H1 (cell line): ENCODE data around the gene PIGV.

ENCODE experiments used
- EGR1 ChIP-seq: IDR thresholded peaks from 2 replicates; pipeline ENCODE4 v1.6.1; 2011; ENCODE audit warnings: low read depth, low read length, borderline replicate concordance
- EP300 ChIP-seq, 2 experiments: IDR thresholded peaks; 1 replicate in 1 of 2; 2 replicates in 1 of 2; pipeline ENCODE4 v1.6.1; 2011 to 2012; ENCODE audit warnings: low read depth in 2 of 2, low read length in 2 of 2, mild to moderate bottlenecking in 2 of 2, borderline replicate concordance in 1 of 2, inconsistent platforms in 1 of 2, moderate library complexity in 1 of 2
- JUN ChIP-seq: IDR thresholded peaks from 2 replicates; pipeline ENCODE4 v1.6.1; 2011; ENCODE audit warnings: low read depth, mild to moderate bottlenecking, improper control_type of control experiment, low read length
- JUND ChIP-seq: IDR thresholded peaks from 2 replicates; pipeline ENCODE4 v1.6.1; 2011; ENCODE audit warnings: mild to moderate bottlenecking, improper control_type of control experiment, low read length
- KDM5A ChIP-seq: fragments of 200-600 bp; IDR thresholded peaks from 2 replicates; pipeline ENCODE4 v1.7.1; 2012; ENCODE audit warnings: mild to moderate bottlenecking, low read length, inconsistent platforms, mixed read lengths
- POLR2A ChIP-seq, 2 experiments: IDR thresholded peaks; 1 replicate in 1 of 2; 2 replicates in 1 of 2; pipeline ENCODE4 v1.6.1; 2011; ENCODE audit warnings: low read depth in 2 of 2, low read length in 2 of 2, mild to moderate bottlenecking in 2 of 2; ENCODE audit errors: control extremely low read depth in 1 of 2
- POLR2AphosphoS5 ChIP-seq: IDR thresholded peaks from 2 replicates; pipeline ENCODE4 v1.6.1; 2011; ENCODE audit warnings: low read depth, low read length
- TAF1 ChIP-seq: IDR thresholded peaks from 2 replicates; pipeline ENCODE4 v1.6.1; 2011; ENCODE audit warnings: mild to moderate bottlenecking, low read depth, low read length
- YY1 ChIP-seq: IDR thresholded peaks from 2 replicates; pipeline ENCODE4 v1.6.1; 2011; ENCODE audit warnings: low read depth, mild to moderate bottlenecking, low read length
- TF ChIP-seq, protein P1 (sequence below), 3 experiments: IDR thresholded peaks; 1 replicate in 2 of 3; 2 replicates in 1 of 3; pipeline versions ENCODE4 v1.5.1 to v1.6.1; 2011; ENCODE audit warnings: low read length in 3 of 3, mild to moderate bottlenecking in 3 of 3, inconsistent platforms in 2 of 3, low read depth in 1 of 3, moderate library complexity in 1 of 3; ENCODE audit not compliant: insufficient read depth in 1 of 3; ENCODE audit errors: control extremely low read depth in 1 of 3
- TF ChIP-seq, protein P2 (sequence below): IDR thresholded peaks from 2 replicates; pipeline ENCODE4 v1.6.1; 2011; ENCODE audit warnings: low read length, improper control_type of control experiment

DNA sequence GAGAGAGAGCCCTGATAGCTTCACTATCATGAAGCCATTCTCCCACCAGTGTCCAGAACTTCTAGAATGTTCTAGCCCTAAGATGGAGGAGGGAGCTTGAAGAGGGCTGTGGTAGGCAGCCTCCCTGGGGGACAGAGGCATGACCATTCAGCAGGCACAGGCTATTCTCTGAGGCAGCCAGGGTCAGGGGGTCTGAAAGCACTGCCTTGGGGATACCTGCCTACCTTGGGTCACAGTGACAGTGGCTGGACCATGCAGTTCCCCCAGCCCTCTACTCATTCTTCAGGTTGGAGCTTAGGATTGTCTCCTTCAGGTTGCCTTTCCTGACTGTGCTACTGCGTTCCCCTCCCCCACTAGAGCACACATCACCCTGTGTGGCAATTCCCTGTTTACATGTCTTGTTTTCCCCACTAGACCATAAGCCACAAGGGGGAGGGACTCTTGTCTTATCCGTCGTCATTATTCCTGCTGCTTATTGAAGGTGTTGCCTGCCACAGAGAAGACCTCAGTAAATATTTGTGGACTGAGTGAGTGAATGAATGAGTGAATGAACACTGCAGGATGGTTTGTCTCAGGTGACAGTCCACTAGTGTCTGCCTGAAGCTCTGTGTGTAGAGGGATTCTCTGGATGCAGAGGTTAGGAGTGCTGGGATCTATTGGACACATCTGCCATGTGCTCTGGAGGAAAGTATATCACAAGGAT lies 43.9 kb downstream of the PIGV start:
- TF ChIP-seq KDM5A (no peak), EP300 (IDR thresholded peaks at IDR 0.05; ENCODE audit: borderline replicate concordance in 1 of 2, low read depth in 2 of 2, low read length in 2 of 2) (no peak), JUND (no peak), POLR2AphosphoS5 (no peak), YY1 (no peak), POLR2A (IDR thresholded peaks at IDR 0.05; ENCODE audit: control extremely low read depth in 1 of 2, low read depth in 2 of 2, low read length in 2 of 2) (no peak), EGR1 (no peak), JUN (no peak), TAF1 (no peak)
- TF ChIP-seq, protein P1, sequence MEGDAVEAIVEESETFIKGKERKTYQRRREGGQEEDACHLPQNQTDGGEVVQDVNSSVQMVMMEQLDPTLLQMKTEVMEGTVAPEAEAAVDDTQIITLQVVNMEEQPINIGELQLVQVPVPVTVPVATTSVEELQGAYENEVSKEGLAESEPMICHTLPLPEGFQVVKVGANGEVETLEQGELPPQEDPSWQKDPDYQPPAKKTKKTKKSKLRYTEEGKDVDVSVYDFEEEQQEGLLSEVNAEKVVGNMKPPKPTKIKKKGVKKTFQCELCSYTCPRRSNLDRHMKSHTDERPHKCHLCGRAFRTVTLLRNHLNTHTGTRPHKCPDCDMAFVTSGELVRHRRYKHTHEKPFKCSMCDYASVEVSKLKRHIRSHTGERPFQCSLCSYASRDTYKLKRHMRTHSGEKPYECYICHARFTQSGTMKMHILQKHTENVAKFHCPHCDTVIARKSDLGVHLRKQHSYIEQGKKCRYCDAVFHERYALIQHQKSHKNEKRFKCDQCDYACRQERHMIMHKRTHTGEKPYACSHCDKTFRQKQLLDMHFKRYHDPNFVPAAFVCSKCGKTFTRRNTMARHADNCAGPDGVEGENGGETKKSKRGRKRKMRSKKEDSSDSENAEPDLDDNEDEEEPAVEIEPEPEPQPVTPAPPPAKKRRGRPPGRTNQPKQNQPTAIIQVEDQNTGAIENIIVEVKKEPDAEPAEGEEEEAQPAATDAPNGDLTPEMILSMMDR (IDR thresholded peaks at IDR 0.05; ENCODE audit: control extremely low read depth in 1 of 3, insufficient read depth in 1 of 3, low read depth in 1 of 3, low read length in 3 of 3): no peak
- TF ChIP-seq, protein P2, sequence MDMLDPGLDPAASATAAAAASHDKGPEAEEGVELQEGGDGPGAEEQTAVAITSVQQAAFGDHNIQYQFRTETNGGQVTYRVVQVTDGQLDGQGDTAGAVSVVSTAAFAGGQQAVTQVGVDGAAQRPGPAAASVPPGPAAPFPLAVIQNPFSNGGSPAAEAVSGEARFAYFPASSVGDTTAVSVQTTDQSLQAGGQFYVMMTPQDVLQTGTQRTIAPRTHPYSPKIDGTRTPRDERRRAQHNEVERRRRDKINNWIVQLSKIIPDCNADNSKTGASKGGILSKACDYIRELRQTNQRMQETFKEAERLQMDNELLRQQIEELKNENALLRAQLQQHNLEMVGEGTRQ: no peak
